HepG2 (cell line): ENCODE results near the gene CMPK2. TPM values are rescaled to one million over a fixed set of nuclear protein-coding genes. Genes with fewer than 3 reads are reported as not detected.
A peak's percentile ranks its signal among the peaks of the same experiment; 100 is the strongest.

ENCODE experiments used
- ATAC-seq: fragments of 200-7000 bp; cut with Tn5 transposase; 3 replicates; pipeline ENCODE4 v1.9.1; 2020; ENCODE audit warnings: mild to moderate bottlenecking, moderate library complexity
- BruUV-seq: library from RNA; stranded (reverse); fragments of 400-500 nt; replicated peaks from 2 replicates; lab custom pipeline; 2021; lab: Mats Ljungman, UMichigan
- CTCF ChIA-PET: fragments of 300-600 bp; formaldehyde crosslinking; extraction: SDS; loops from one replicate; lab custom pipeline; 2021; ENCODE audit warnings: low total read pairs, inconsistent platforms, low intra/inter-chr PET ratio; lab: Yijun Ruan, JAX
- POLR2A ChIA-PET: fragments of 350-600 bp; sonication (Branson Sonifier 250); formaldehyde crosslinking; loops from one replicate; lab custom pipeline; 2020; ENCODE audit warnings: antibody characterized with exemption, inconsistent platforms; lab: Yijun Ruan, JAX
- DNase-seq: peaks from one replicate; pipeline ENCODE4 v3.0.0-alpha.2; 2015; ENCODE audit warnings: low spot score
- FAIRE-seq: peaks from 3 replicates; lab custom pipeline; 2011; peaks lifted over from hg19 to GRCh38; lab: Jason Lieb, UNC
- H2AFZ ChIP-seq: one replicate; pipeline ENCODE4 v1.6.1; 2011; ENCODE audit warnings: low read length, inconsistent platforms
- H3K27ac ChIP-seq: fragments of 300-600 bp; 3 replicates; pipeline ENCODE4 v1.8.0; 2011; ENCODE audit warnings: mixed run types, mild to moderate bottlenecking, mixed read lengths, low read length, inconsistent platforms; ENCODE audit not compliant: insufficient read depth; ENCODE audit errors: extremely low read length
- H3K27me3 ChIP-seq, 2 experiments: fragments of 200-600 bp in 1 of 2; 2 replicates in 1 of 2; 3 replicates in 1 of 2; pipeline versions ENCODE4 v1.6.0 to v1.8.0; 2011; ENCODE audit warnings: low read length in 2 of 2, mild to moderate bottlenecking in 2 of 2, moderate library complexity in 2 of 2, inconsistent platforms in 1 of 2; ENCODE audit not compliant: insufficient read depth in 2 of 2, control insufficient read depth in 1 of 2
- H3K36me3 ChIP-seq, 2 experiments: fragments of 200-600 bp in 1 of 2; replicated peaks in 1 of 2; 2 replicates in 1 of 2; 3 replicates in 1 of 2; pipeline versions ENCODE4 v1.5.1 to v1.8.0; 2011; ENCODE audit warnings: low read length in 2 of 2, inconsistent platforms in 1 of 2; ENCODE audit not compliant: insufficient read depth in 2 of 2, control insufficient read depth in 1 of 2
- H3K4me1 ChIP-seq: 2 replicates; pipeline ENCODE4 v1.5.1; 2012; ENCODE audit warnings: low read length, inconsistent platforms; ENCODE audit not compliant: insufficient read depth
- H3K4me2 ChIP-seq: 2 replicates; pipeline ENCODE4 v1.6.0; 2011; ENCODE audit warnings: low read depth, low read length, inconsistent platforms
- H3K4me3 ChIP-seq, 3 experiments: fragments of 200-600 bp in 1 of 3; sonication (generic), shearing (Covaris generic) in 1 of 3; replicated peaks in 1 of 3; 2 replicates each; pipeline ENCODE4 v1.5.1; 2011 to 2016; ENCODE audit warnings: low read length in 3 of 3, inconsistent platforms in 2 of 3, low read depth in 2 of 3, mild to moderate bottlenecking in 2 of 3, control low read depth in 1 of 3, mixed read lengths in 1 of 3; ENCODE audit not compliant: insufficient read depth in 1 of 3
- H3K79me2 ChIP-seq: one replicate; pipeline ENCODE4 v1.6.1; 2011; ENCODE audit warnings: low read length, inconsistent platforms; ENCODE audit not compliant: insufficient read depth
- H3K9ac ChIP-seq: 2 replicates; pipeline ENCODE4 v1.6.0; 2011; ENCODE audit warnings: mild to moderate bottlenecking, low read depth, low read length, inconsistent platforms; ENCODE audit not compliant: insufficient read depth
- H3K9me3 ChIP-seq: 2 replicates; pipeline ENCODE4 v1.5.1; 2012; ENCODE audit warnings: mild to moderate bottlenecking, low read length
- H4K20me1 ChIP-seq: 2 replicates; pipeline ENCODE4 v1.6.0; 2011; ENCODE audit warnings: inconsistent platforms, mild to moderate bottlenecking, low read length, moderate library complexity; ENCODE audit not compliant: insufficient read depth
- ARNT ChIP-seq: fragments of 450-650 bp; IDR thresholded peaks from 2 replicates; pipeline ENCODE4 v1.6.1; 2017
- ATF1 ChIP-seq: IDR thresholded peaks from 2 replicates; pipeline ENCODE4 v1.6.1; 2016; ENCODE audit warnings: mild to moderate bottlenecking, control low read depth
- CEBPG ChIP-seq: IDR thresholded peaks from 2 replicates; pipeline ENCODE4 v1.6.1; 2016
- FLYWCH1 ChIP-seq: sonication (generic); formaldehyde crosslinking; IDR thresholded peaks from 2 replicates; pipeline ENCODE4 v1.8.1; 2023; ENCODE audit warnings: mild to moderate bottlenecking, missing genetic modification reagents
- FOXO4 ChIP-seq: sonication (generic); formaldehyde crosslinking; conservative IDR thresholded peaks from 2 replicates; pipeline ENCODE4 v1.8.1; 2023; ENCODE audit warnings: missing genetic modification reagents
- KDM3A ChIP-seq: IDR thresholded peaks from 2 replicates; pipeline ENCODE4 v1.6.1; 2018; ENCODE audit warnings: low read depth, missing compliant biosample characterization
- KLF13 ChIP-seq: sonication (generic); formaldehyde crosslinking; IDR thresholded peaks from 2 replicates; pipeline ENCODE4 v1.4.0; 2020; ENCODE audit warnings: mild to moderate bottlenecking, missing genetic modification reagents
- MATR3 ChIP-seq: sonication (generic); formaldehyde crosslinking; IDR thresholded peaks from 2 replicates; pipeline ENCODE4 v1.4.0; 2020; ENCODE audit warnings: missing genetic modification reagents
- MTF2 ChIP-seq: sonication (generic); formaldehyde crosslinking; IDR thresholded peaks from 2 replicates; pipeline ENCODE4 v1.5.0; 2020; ENCODE audit warnings: missing genetic modification reagents, borderline replicate concordance
- RELA ChIP-seq: sonication (generic); formaldehyde crosslinking; IDR thresholded peaks from 2 replicates; pipeline ENCODE4 v1.4.0; 2020; ENCODE audit warnings: missing genetic modification reagents
- ZBTB42 ChIP-seq: sonication (generic); formaldehyde crosslinking; IDR thresholded peaks from 2 replicates; pipeline ENCODE4 v1.5.0; 2020; ENCODE audit warnings: mild to moderate bottlenecking, missing genetic modification reagents
- ZKSCAN8 ChIP-seq: IDR thresholded peaks from 2 replicates; pipeline ENCODE4 v1.6.1; 2016; ENCODE audit warnings: borderline replicate concordance, missing genetic modification reagents, missing compliant biosample characterization
- ZNF253 ChIP-seq: sonication (generic); formaldehyde crosslinking; IDR thresholded peaks from 2 replicates; pipeline ENCODE4 v1.8.0; 2022; ENCODE audit warnings: mild to moderate bottlenecking, missing genetic modification reagents, borderline replicate concordance
- ZNF30 ChIP-seq: sonication (generic); formaldehyde crosslinking; IDR thresholded peaks from 2 replicates; pipeline ENCODE4 v1.5.0; 2020; ENCODE audit warnings: mild to moderate bottlenecking, missing genetic modification reagents
- ZNF772 ChIP-seq: sonication (generic); formaldehyde crosslinking; IDR thresholded peaks from 2 replicates; pipeline ENCODE4 v1.5.0; 2020; ENCODE audit warnings: mild to moderate bottlenecking, missing genetic modification reagents
- ZNF781 ChIP-seq: sonication (generic); formaldehyde crosslinking; IDR thresholded peaks from 2 replicates; pipeline ENCODE4 v1.5.1; 2020; ENCODE audit warnings: borderline replicate concordance, mild to moderate bottlenecking, missing genetic modification reagents; ENCODE audit errors: not compliant biosample characterization
- WGBS: methylation state at CpG from one replicate; pipeline ENCODE4 v1.1.6; 2017; ENCODE audit warnings: low lambda C conversion rate; 5-methylcytosine and 5-hydroxymethylcytosine counted together
- in situ Hi-C: cut with HindIII; loops from 2 replicates; pipeline ENCODE4 v1.10.0; 2017; ENCODE audit warnings: low pct_unique_long_range_greater_than_20kb; ENCODE audit not compliant: extremely low pct_ligation_motif_present
- intact Hi-C: fragments of 100-400 bp; cut with micrococcal nuclease; formaldehyde crosslinking; loops from one replicate; pipeline ENCODE4 v1.10.0; 2022; ENCODE audit not compliant: unreplicated experiment
- polyA plus RNA-seq, 8 experiments: library from polyadenylated mRNA; depleted of rRNA in 3 of 8; stranded (reverse) in 7 of 8; unstranded in 1 of 8; fragments of >200 nt; fragmentation: Illumina TruSeq in 4 of 8; extraction: Trizol in 4 of 8; gene quantifications; 2 replicates each; pipeline versions ENCODE4 v1.2.1 to v1.2.3, GENCODE V29; 2011 to 2016; ENCODE audit warnings: low read depth in 4 of 8, missing spikeins in 1 of 8, mixed read lengths in 1 of 8; ENCODE audit not compliant: insufficient read depth in 1 of 8
- total RNA-seq, 5 experiments: library from RNA; depleted of rRNA; stranded (reverse); fragments of >200 nt; fragmentation: Illumina TruSeq; extraction: Trizol; gene quantifications; 2 replicates each; pipeline ENCODE4 v1.2.3, GENCODE V29; 2016; ENCODE audit warnings: low read depth in 1 of 5
- TF ChIP-seq, protein P1 (sequence below): sonication (generic); formaldehyde crosslinking; IDR thresholded peaks from 2 replicates; pipeline ENCODE4 v1.4.0; 2020; ENCODE audit warnings: mild to moderate bottlenecking, missing genetic modification reagents
- TF ChIP-seq, protein P2 (sequence below): sonication (generic); formaldehyde crosslinking; IDR thresholded peaks from 2 replicates; pipeline ENCODE4 v1.5.0; 2020; ENCODE audit warnings: mild to moderate bottlenecking, missing genetic modification reagents
- TF ChIP-seq, protein P3 (sequence below): sonication (generic); formaldehyde crosslinking; IDR thresholded peaks from 2 replicates; pipeline ENCODE4 v1.4.0; 2020; ENCODE audit warnings: missing genetic modification reagents
- TF ChIP-seq, protein P4 (sequence below): IDR thresholded peaks from 2 replicates; pipeline ENCODE4 v1.6.1; 2012; ENCODE audit warnings: inconsistent platforms

Gene CMPK2
- total and polyA plus RNA-seq, 2 of the 13 experiments (the other 11 are each of a cell fraction or from before 2014, with no cell fraction given), result 0.04 to 1.0 TPM

- FAIRE-seq (no peak), DNase-seq (no peak), ATAC-seq (peak; percentile 4)
- in situ Hi-C loops, result no loop called here
- H2AFZ ChIP-seq, result no peak overlapping the region
- no peak overlapping the region for H3K9ac ChIP-seq
- ChIA-PET POLR2A (interaction anchor here (1.1 kb wide), 1 partner anchor 56 kb away, joined by 3 read pairs; no protein-coding TSS in a partner anchor), CTCF (no interaction called here)
- H3K4me3 ChIP-seq, result peak overlapping the region; percentile 65 to 75 (median 70); a peak in 4 of 6 replicates
- H3K27me3 ChIP-seq, result peaks cover 0 to 31% of the 10 kb centered on the region in 2 experiments; a peak in 3 of 5 replicates
- peaks cover 7% of the 10 kb centered on the region; the same call in 1 of the 2 replicates for H3K9me3 ChIP-seq
- 39% methylated on average over 9 of the region's 37 CpGs for WGBS
- H3K4me2 ChIP-seq, result peak overlapping the region; percentile 83
- no TSS peak for BruUV-seq
- no peak overlapping the region for H3K27ac ChIP-seq
- peaks cover 19% of the 10 kb centered on the region for H3K4me1 ChIP-seq
- intact Hi-C loops, result no loop called here
- no peaks in the 10 kb centered on the region for H3K79me2 ChIP-seq
- H4K20me1 ChIP-seq, result no peaks in the 10 kb centered on the region
- no peaks in the 10 kb centered on the region for H3K36me3 ChIP-seq
- TF ChIP-seq ZNF253 (CRISPR knock-in tag) (peak; percentile 10; the same call in 1 of the 2 replicates), ATF1 (CRISPR knock-in tag) (no peak), ZKSCAN8 (CRISPR knock-in tag) (no peak), MATR3 (CRISPR knock-in tag) (no peak), ARNT (no peak), CEBPG (CRISPR knock-in tag) (no peak), ZNF781 (CRISPR knock-in tag) (no peak), KDM3A (0 out of 2 replicates have a peak, but pooled peaks have one; percentile 3), ZNF30 (CRISPR knock-in tag) (no peak), MTF2 (CRISPR knock-in tag) (peak; percentile 14; the same call in 1 of the 2 replicates), ZBTB42 (CRISPR knock-in tag) (no peak), RELA (CRISPR knock-in tag) (no peak), KLF13 (CRISPR knock-in tag) (0 out of 2 replicates have a peak, but pooled peaks have one; percentile 31), ZNF772 (0 out of 2 replicates have a peak, but pooled peaks have one; percentile 20), FLYWCH1 (CRISPR knock-in tag) (no peak), FOXO4 (0 out of 2 replicates have a peak, but pooled peaks have one; percentile 10)
- TF ChIP-seq, protein P1, sequence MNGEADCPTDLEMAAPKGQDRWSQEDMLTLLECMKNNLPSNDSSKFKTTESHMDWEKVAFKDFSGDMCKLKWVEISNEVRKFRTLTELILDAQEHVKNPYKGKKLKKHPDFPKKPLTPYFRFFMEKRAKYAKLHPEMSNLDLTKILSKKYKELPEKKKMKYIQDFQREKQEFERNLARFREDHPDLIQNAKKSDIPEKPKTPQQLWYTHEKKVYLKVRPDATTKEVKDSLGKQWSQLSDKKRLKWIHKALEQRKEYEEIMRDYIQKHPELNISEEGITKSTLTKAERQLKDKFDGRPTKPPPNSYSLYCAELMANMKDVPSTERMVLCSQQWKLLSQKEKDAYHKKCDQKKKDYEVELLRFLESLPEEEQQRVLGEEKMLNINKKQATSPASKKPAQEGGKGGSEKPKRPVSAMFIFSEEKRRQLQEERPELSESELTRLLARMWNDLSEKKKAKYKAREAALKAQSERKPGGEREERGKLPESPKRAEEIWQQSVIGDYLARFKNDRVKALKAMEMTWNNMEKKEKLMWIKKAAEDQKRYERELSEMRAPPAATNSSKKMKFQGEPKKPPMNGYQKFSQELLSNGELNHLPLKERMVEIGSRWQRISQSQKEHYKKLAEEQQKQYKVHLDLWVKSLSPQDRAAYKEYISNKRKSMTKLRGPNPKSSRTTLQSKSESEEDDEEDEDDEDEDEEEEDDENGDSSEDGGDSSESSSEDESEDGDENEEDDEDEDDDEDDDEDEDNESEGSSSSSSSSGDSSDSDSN (CRISPR knock-in tag), result no peak
- TF ChIP-seq, protein P2, sequence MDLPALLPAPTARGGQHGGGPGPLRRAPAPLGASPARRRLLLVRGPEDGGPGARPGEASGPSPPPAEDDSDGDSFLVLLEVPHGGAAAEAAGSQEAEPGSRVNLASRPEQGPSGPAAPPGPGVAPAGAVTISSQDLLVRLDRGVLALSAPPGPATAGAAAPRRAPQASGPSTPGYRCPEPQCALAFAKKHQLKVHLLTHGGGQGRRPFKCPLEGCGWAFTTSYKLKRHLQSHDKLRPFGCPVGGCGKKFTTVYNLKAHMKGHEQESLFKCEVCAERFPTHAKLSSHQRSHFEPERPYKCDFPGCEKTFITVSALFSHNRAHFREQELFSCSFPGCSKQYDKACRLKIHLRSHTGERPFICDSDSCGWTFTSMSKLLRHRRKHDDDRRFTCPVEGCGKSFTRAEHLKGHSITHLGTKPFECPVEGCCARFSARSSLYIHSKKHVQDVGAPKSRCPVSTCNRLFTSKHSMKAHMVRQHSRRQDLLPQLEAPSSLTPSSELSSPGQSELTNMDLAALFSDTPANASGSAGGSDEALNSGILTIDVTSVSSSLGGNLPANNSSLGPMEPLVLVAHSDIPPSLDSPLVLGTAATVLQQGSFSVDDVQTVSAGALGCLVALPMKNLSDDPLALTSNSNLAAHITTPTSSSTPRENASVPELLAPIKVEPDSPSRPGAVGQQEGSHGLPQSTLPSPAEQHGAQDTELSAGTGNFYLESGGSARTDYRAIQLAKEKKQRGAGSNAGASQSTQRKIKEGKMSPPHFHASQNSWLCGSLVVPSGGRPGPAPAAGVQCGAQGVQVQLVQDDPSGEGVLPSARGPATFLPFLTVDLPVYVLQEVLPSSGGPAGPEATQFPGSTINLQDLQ (CRISPR knock-in tag), result no peak
- TF ChIP-seq, protein P3, sequence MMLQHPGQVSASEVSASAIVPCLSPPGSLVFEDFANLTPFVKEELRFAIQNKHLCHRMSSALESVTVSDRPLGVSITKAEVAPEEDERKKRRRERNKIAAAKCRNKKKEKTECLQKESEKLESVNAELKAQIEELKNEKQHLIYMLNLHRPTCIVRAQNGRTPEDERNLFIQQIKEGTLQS, result 0 out of 2 replicates have a peak, but pooled peaks have one; percentile 17
- TF ChIP-seq, protein P4, sequence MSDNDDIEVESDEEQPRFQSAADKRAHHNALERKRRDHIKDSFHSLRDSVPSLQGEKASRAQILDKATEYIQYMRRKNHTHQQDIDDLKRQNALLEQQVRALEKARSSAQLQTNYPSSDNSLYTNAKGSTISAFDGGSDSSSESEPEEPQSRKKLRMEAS, result 0 out of 2 replicates have a peak, but pooled peaks have one; percentile 2
These were observed 773 bp downstream of the CMPK2 start for GRCh38 chr2:6864923-6865345.
